Gastroesophageal sphincter (tissue), 4 donors: ENCODE measurements around the gene GGNBP2. TPM values are rescaled to one million over a fixed set of nuclear protein-coding genes. Genes with fewer than 3 reads are reported as not detected.

Experiments
- ATAC-seq: fragments of 150-250 bp; one replicate; pipeline ENCODE4 v1.9.1; 2016; ENCODE audit warnings: mild to moderate bottlenecking, moderate library complexity
- H3K27ac ChIP-seq, 4 donors: fragments of 200-600 bp; sonication (generic) in 3 of 4; 1 replicate in 3 of 4; 2 replicates in 1 of 4; pipeline ENCODE4 v1.5.1; 2016 to 2019
- H3K27me3 ChIP-seq: fragments of 200-600 bp; sonication (generic); one replicate; pipeline ENCODE4 v1.5.1; 2019
- H3K36me3 ChIP-seq, 2 donors: fragments of 200-600 bp; sonication (generic); one replicate each; pipeline ENCODE4 v1.5.1; 2019; ENCODE audit warnings: control low read depth in 1 of 2
- H3K4me1 ChIP-seq, 3 donors: fragments of 200-600 bp; sonication (generic); 1 replicate in 2 of 3; 2 replicates in 1 of 3; pipeline ENCODE4 v1.5.1; 2016 to 2019; ENCODE audit warnings: control low read depth in 2 of 3
- H3K4me3 ChIP-seq, 2 donors: fragments of 200-600 bp; sonication (generic); one replicate each; pipeline ENCODE4 v1.5.1; 2019; ENCODE audit warnings: mild to moderate bottlenecking in 1 of 2, moderate library complexity in 1 of 2
- H3K9me3 ChIP-seq, 3 donors: fragments of 200-600 bp; sonication (generic); one replicate each; pipeline ENCODE4 v1.5.1; 2017 to 2019; ENCODE audit warnings: control low read depth in 2 of 3
- CTCF ChIP-seq, 4 experiments: fragments of 200-600 bp in 2 of 4; fragments of 450-650 bp in 2 of 4; sonication (generic) in 1 of 4; IDR thresholded peaks; one replicate each; pipeline ENCODE4 v1.5.1; 2017 to 2019; ENCODE audit warnings: antibody characterized with exemption in 4 of 4, mild to moderate bottlenecking in 2 of 4, moderate library complexity in 2 of 4
- EP300 ChIP-seq: sonication (generic); formaldehyde crosslinking; IDR thresholded peaks from one replicate; pipeline ENCODE4 v1.6.1; 2017; ENCODE audit warnings: antibody characterized with exemption, mild to moderate bottlenecking
- POLR2A ChIP-seq, 2 donors: fragments of 450-650 bp; IDR thresholded peaks; one replicate each; pipeline ENCODE4 v1.6.1; 2017; ENCODE audit warnings: antibody characterized with exemption in 2 of 2, mild to moderate bottlenecking in 2 of 2, moderate library complexity in 1 of 2
- POLR2AphosphoS5 ChIP-seq: sonication (generic); formaldehyde crosslinking; IDR thresholded peaks from one replicate; pipeline ENCODE4 v1.6.1; 2017; ENCODE audit warnings: antibody characterized with exemption
- WGBS, 2 donors: methylation state at CpG; one replicate each; pipeline ENCODE4 v1.1.5; 2018; ENCODE audit warnings: low coverage in 1 of 2; 5-methylcytosine and 5-hydroxymethylcytosine counted together
- total RNA-seq, 4 donors: library from RNA; depleted of rRNA; stranded (reverse); fragments of >200 nt; gene quantifications; one replicate each; pipeline ENCODE4 v1.1.0, GENCODE V29; 2016

Gene GGNBP2
- total RNA-seq, 4 donors from 2014 or later: 40.1 to 62.9 (median 53.6) TPM

- Histone ChIP-seq H3K4me3 (no peak overlapping the region), H3K4me1 (peaks cover 0 to 24% (median 6%) of the 10 kb centered on the region in 3 donors), H3K36me3 (no peaks in the 10 kb centered on the region), H3K27ac (no peak overlapping the region), H3K9me3 (no peaks in the 10 kb centered on the region), H3K27me3 (no peaks in the 10 kb centered on the region)
- 75 to 82% methylated on average over 3 to 6 of the region's 11 CpGs for WGBS, 2 donors
- no peak for ATAC-seq
- no peak for TF ChIP-seq POLR2AphosphoS5
- TF ChIP-seq EP300: no peak
- TF ChIP-seq POLR2A (IDR thresholded peaks at IDR 0.05): no peak
- no peak for TF ChIP-seq CTCF (IDR thresholded peaks at IDR 0.05)
Measured at GRCh38 chr17:36597866-36598777, 53.4 kb downstream of the GGNBP2 start.

DNA sequence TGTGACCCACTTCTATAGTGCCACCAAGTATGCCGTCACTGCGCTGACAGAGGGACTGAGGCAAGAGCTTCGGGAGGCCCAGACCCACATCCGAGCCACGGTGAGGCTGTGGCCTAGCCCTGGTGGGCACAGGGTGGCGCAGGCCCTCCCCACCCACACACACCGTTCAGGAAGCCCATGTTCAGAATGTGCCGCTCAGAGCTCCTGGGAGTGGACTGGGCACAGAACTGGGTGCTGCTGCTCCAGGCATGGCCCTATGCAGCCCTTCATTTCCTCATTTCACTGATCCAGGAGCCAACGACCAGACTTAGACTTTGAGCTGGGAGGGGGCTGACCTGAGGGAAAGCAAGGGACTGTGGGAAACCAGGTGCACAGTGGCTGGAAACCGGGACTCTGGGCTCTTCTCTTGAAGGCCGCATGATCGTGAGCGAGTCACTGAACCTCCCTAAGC, 54.3 kb downstream of the GGNBP2 start:
- ATAC-seq: no peak
- no peaks in the 10 kb centered on the region for H3K9me3 ChIP-seq
- no peaks in the 10 kb centered on the region for H3K27me3 ChIP-seq
- no peak for TF ChIP-seq POLR2AphosphoS5
- TF ChIP-seq POLR2A (IDR thresholded peaks at IDR 0.05): no peak
- no peak for TF ChIP-seq EP300
- TF ChIP-seq CTCF (IDR thresholded peaks at IDR 0.05): no peak
- no peak overlapping the region for H3K27ac ChIP-seq
- H3K36me3 ChIP-seq: no peaks in the 10 kb centered on the region
- WGBS, 2 donors: 95 to 100% methylated on average over 1 to 4 of the region's 13 CpGs
- peaks cover 0 to 31% (median 6%) of the 10 kb centered on the region in 3 donors for H3K4me1 ChIP-seq
- no peak overlapping the region for H3K4me3 ChIP-seq

DNA sequence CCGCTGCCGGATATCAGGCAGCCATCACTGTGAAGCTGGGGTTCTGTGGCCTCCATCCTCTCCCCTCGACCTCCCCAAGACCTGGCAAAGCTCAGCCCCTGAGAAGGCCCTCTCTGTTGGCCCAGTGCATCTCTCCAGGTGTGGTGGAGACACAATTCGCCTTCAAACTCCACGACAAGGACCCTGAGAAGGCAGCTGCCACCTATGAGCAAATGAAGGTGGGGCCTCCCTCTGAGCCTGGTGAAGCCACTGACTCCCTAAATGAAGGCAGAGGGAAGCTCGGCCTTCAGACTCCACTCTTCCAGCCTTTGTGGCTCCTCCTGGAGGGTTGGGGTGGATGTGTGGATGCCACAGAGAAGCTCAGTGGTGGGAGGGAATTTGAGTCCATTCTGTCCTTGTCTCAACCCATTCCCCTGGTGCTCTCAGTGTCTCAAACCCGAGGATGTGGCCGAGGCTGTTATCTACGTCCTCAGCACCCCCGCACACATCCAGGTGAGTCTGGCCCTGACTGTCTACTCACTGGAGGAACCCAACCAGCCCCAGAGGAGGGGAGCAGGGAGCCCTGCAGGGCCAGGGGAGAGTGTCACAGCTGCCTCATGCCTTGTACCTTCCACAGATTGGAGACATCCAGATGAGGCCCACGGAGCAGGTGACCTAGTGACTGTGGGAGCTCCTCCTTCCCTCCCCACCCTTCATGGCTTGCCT, 55.0 kb downstream of the GGNBP2 start:
- TF ChIP-seq POLR2AphosphoS5: no peak

DNA sequence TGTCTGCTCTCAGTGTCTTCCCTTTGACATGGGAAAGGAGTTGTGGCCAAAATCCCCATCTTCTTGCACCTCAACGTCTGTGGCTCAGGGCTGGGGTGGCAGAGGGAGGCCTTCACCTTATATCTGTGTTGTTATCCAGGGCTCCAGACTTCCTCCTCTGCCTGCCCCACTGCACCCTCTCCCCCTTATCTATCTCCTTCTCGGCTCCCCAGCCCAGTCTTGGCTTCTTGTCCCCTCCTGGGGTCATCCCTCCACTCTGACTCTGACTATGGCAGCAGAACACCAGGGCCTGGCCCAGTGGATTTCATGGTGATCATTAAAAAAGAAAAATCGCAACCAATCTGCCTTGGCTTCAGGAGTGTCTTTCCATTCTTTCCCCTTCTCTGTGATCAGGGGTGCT, 55.7 kb downstream of the GGNBP2 start:
- H3K4me1 ChIP-seq: peaks cover 0 to 34% (median 6%) of the 10 kb centered on the region in 3 donors
- H3K9me3 ChIP-seq: no peaks in the 10 kb centered on the region
- H3K36me3 ChIP-seq: no peaks in the 10 kb centered on the region
- H3K4me3 ChIP-seq: peak overlapping the region in 1 of 2 donors; percentile 95
- no peak for TF ChIP-seq POLR2A (IDR thresholded peaks at IDR 0.05)
- TF ChIP-seq POLR2AphosphoS5: no peak
- TF ChIP-seq EP300: no peak
- no peak for TF ChIP-seq CTCF (IDR thresholded peaks at IDR 0.05)
- peak overlapping the region in 3 of 4 donors; percentile 86 to 88 (median 87) for H3K27ac ChIP-seq
- 58% methylated on average over 3 of the region's 3 CpGs; no CpG with 5 or more reads in 1 of the 2 donors for WGBS, 2 donors
- no peaks in the 10 kb centered on the region for H3K27me3 ChIP-seq
- no peak for ATAC-seq

More for the DNA sequence above, 55.0 kb downstream of the GGNBP2 start:
- Histone ChIP-seq H3K27ac (no peak overlapping the region), H3K4me3 (no peak overlapping the region), H3K9me3 (no peaks in the 10 kb centered on the region), H3K4me1 (peaks cover 0 to 34% (median 6%) of the 10 kb centered on the region in 3 donors), H3K27me3 (no peaks in the 10 kb centered on the region), H3K36me3 (no peaks in the 10 kb centered on the region)
- 78% methylated on average over 4 of the region's 11 CpGs; no CpG with 5 or more reads in 1 of the 2 donors for WGBS, 2 donors
- no peak for ATAC-seq

DNA sequence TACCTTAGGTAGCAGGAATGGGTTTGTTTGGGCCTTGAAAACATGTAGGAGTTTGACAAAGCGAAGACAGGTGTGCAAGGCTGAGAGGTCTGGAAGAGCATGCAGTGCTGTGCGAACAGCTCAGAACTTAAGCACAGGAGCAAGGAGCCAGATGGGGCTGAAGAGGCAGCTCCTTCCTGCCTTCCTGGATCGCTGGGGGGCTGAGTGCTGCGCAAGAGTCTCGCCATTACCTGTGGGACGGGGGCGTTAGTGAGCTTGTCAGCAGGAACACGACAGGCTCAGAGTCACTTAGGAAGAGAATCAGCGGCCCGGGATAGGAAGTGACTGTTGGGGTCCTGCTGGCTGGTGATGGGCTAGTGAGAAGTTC, 56.2 kb downstream of the GGNBP2 start:
- Histone ChIP-seq H3K27ac (peak overlapping the region; percentile 31 to 88 (median 86)), H3K9me3 (no peaks in the 10 kb centered on the region), H3K4me1 (peaks cover 0 to 34% (median 6%) of the 10 kb centered on the region in 3 donors), H3K36me3 (no peaks in the 10 kb centered on the region), H3K27me3 (no peaks in the 10 kb centered on the region), H3K4me3 (peak overlapping the region; percentile 67 to 95)
- TF ChIP-seq EP300 (no peak), POLR2A (IDR thresholded peaks at IDR 0.05) (no peak), CTCF (IDR thresholded peaks at IDR 0.05) (no peak), POLR2AphosphoS5 (no peak)
- ATAC-seq: peak; percentile 4
- 0 to 10% methylated on average over 1 to 7 of the region's 10 CpGs for WGBS, 2 donors
